Lower leg skin (tissue), 3 donors: ENCODE data around the gene GNB1.

Experiments used
- CTCF ChIP-seq, 3 donors: fragments of 450-650 bp; IDR thresholded peaks; one replicate each; pipeline ENCODE4 v1.5.1; 2016; ENCODE audit warnings: antibody characterized with exemption in 3 of 3, mild to moderate bottlenecking in 3 of 3, moderate library complexity in 2 of 3
- POLR2A ChIP-seq, 2 donors: fragments of 450-650 bp; IDR thresholded peaks; one replicate each; pipeline ENCODE4 v1.6.1; 2016 to 2017; ENCODE audit warnings: antibody characterized with exemption in 2 of 2, mild to moderate bottlenecking in 1 of 2, moderate library complexity in 1 of 2

GRCh38 chr1:1895456-1896336, 4.8 kb upstream of the GNB1 start:
- TF ChIP-seq POLR2A (IDR thresholded peaks at IDR 0.05) (no peak), CTCF (IDR thresholded peaks at IDR 0.05) (no peak)
